Motor neuron (in vitro differentiated cells): ENCODE results near the gene POLR2C. TPM values are rescaled to one million over a fixed set of nuclear protein-coding genes. Genes with fewer than 3 reads are reported as not detected.
"Not testable (repeated sequence)": the region's sequence is repeated elsewhere in the genome, so short reads cannot be mapped to it uniquely, and the experiment has no call there.

Experiments used
- ATAC-seq, 8 experiments: fragments of 200-7000 bp; cut with Tn5 transposase; replicated peaks in 6 of 8; 2 replicates each; pipeline ENCODE4 v1.8.0; 2021; ENCODE audit warnings: mild to moderate bottlenecking in 8 of 8, moderate library complexity in 8 of 8
- H3K27ac ChIP-seq, 2 donors: fragments of 250-450 bp; sonication (Bioruptor Pico); 2 replicates each; pipeline ENCODE4 v1.9.0; 2021; ENCODE audit warnings: antibody characterized with exemption in 2 of 2, mild to moderate bottlenecking in 2 of 2, moderate library complexity in 1 of 2
- H3K4me1 ChIP-seq, 2 donors: fragments of 250-450 bp; sonication (Bioruptor Pico); replicated peaks in 1 of 2; 2 replicates each; pipeline ENCODE4 v1.6.1; 2021; ENCODE audit warnings: antibody characterized with exemption in 2 of 2, mild to moderate bottlenecking in 2 of 2, moderate library complexity in 1 of 2
- H3K4me3 ChIP-seq, 5 donors: fragments of 250-450 bp; sonication (Bioruptor Pico); 2 replicates each; pipeline ENCODE4 v1.9.0; 2021; ENCODE audit warnings: antibody characterized with exemption in 5 of 5, mild to moderate bottlenecking in 5 of 5, moderate library complexity in 4 of 5
- WGBS, 10 experiments: fragments of 450-650 bp; shearing (Covaris generic); methylation state at CpG; one replicate each; pipeline ENCODE4 v1.0.0; 2022; 5-methylcytosine and 5-hydroxymethylcytosine counted together
- in situ Hi-C, 9 experiments: fragments of 400-800 bp; cut with MboI; loops; one replicate each; pipeline ENCODE4 v1.15.0; 2021; ENCODE audit warnings: low sequenced_read_pairs in 9 of 9, low pct_unique_long_range_greater_than_20kb in 2 of 9; ENCODE audit not compliant: unreplicated experiment in 9 of 9
- total RNA-seq, 8 experiments: library from RNA; unstranded; fragments of 300-600 nt; gene quantifications; 2 replicates each; pipeline versions ENCODE4 v1.2.3 to v1.2.4, GENCODE V29; 2022

The POLR2C gene
- total RNA-seq, 8 experiments from 2014 or later, result 49.4 to 82.9 (median 64.9) TPM

- Histone ChIP-seq H3K4me1 (no peaks in the 10 kb centered on the region), H3K4me3 (no peak overlapping the region), H3K27ac (no peak overlapping the region)
- no peak for ATAC-seq
- in situ Hi-C loops, result no loop called here
- WGBS, 10 experiments, result 83 to 100% (median 100%) methylated on average over 1 to 2 of the region's 2 CpGs; no CpG with 5 or more reads in 4 of the 10 experiments
Measured at GRCh38 chr16:57432505-57432904, 30.0 kb upstream of the POLR2C start.

GRCh38 chr16:57432989-57433388 lies 29.5 kb upstream of the POLR2C start:
- 73 to 100% (median 100%) methylated on average over 1 to 3 of the region's 3 CpGs; no CpG with 5 or more reads in 2 of the 10 experiments for WGBS, 10 experiments
- H3K4me3 ChIP-seq, result no peak overlapping the region
- no peaks in the 10 kb centered on the region for H3K4me1 ChIP-seq
- in situ Hi-C loops, result no loop called here
- H3K27ac ChIP-seq, result no peak overlapping the region
- ATAC-seq, result no peak

DNA sequence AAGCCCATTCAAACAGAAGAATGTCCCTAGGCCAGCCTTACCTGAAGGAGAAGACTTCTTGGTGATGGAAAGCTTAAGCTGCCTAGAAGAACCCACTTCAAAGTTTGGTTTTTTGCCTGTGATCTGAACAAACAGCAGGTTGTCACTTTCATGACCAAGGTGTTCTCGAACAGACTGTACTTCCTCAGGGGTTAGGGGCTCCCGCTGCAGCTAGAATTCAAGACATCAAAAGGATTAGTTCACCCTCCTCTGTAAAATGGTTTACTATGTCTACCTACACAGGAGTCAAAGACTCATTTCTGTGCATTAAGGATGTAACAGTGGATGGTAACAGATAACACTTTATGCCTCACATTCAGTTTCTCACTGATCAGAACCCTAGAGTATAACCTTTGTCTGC lies 28.5 kb upstream of the POLR2C start:
- H3K27ac ChIP-seq, result no peak overlapping the region
- no peak overlapping the region for H3K4me3 ChIP-seq
- H3K4me1 ChIP-seq, result no peaks in the 10 kb centered on the region
- no peak for ATAC-seq
- in situ Hi-C loops, result no loop called here
- WGBS, 10 experiments, result 60 to 100% (median 92%) methylated on average over 1 to 2 of the region's 2 CpGs; no CpG with 5 or more reads in 3 of the 10 experiments

- in situ Hi-C loops, result no loop called here
- H3K27ac ChIP-seq, result no peak overlapping the region
- no peaks in the 10 kb centered on the region for H3K4me1 ChIP-seq
- 100% methylated on average over 1 of the region's 1 CpG; no CpG with 5 or more reads in 7 of the 10 experiments for WGBS, 10 experiments
- no peak for ATAC-seq
- H3K4me3 ChIP-seq, result no peak overlapping the region
Measured at GRCh38 chr16:57435838-57436237, 26.6 kb upstream of the POLR2C start.

- H3K4me1 ChIP-seq, in situ Hi-C loops, H3K27ac ChIP-seq, H3K4me3 ChIP-seq, ATAC-seq: not testable (repeated sequence)
- WGBS, 10 experiments, result 86 to 100% (median 100%) methylated on average over 1 to 7 of the region's 8 CpGs; no CpG with 5 or more reads in 2 of the 10 experiments
Measured at GRCh38 chr16:57439947-57440346, 22.5 kb upstream of the POLR2C start.

- in situ Hi-C loops, H3K4me3 ChIP-seq, H3K4me1 ChIP-seq, ATAC-seq, H3K27ac ChIP-seq: not testable (repeated sequence)
- WGBS, 10 experiments, result 50 to 100% (median 95%) methylated on average over 1 to 5 of the region's 8 CpGs; no CpG with 5 or more reads in 2 of the 10 experiments
Measured at GRCh38 chr16:57440551-57440950, 21.9 kb upstream of the POLR2C start.

- WGBS, 10 experiments, result 17 to 100% (median 93%) methylated on average over 1 to 3 of the region's 3 CpGs; no CpG with 5 or more reads in 1 of the 10 experiments
- H3K27ac ChIP-seq, result no peak overlapping the region
- peaks cover 11 to 16% of the 10 kb centered on the region in 2 donors for H3K4me1 ChIP-seq
- no peak overlapping the region for H3K4me3 ChIP-seq
- no peak for ATAC-seq
- in situ Hi-C loops, result no loop called here
Measured at GRCh38 chr16:57444711-57445110, 17.8 kb upstream of the POLR2C start.

DNA sequence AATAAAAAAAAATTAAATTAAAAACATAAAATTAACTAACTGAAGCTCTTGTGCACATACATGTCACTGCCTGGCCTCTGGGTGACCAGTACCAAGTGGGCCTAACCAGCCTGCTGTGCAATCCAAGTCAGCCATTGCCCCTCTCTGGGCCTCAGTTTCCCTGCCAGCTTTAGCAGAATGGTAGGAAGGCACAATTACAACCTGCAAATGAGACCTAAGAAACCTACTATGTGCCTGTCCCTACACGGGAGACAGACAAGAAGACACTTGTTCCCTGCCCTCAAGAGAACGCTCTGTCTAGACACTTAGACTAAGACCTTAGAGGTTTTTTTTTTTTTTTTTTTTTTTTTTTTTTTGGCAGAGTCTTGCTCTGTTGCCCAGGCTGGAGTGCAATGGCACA lies 17.0 kb upstream of the POLR2C start:
- 70 to 100% (median 100%) methylated on average over 1 to 2 of the region's 2 CpGs; no CpG with 5 or more reads in 2 of the 10 experiments for WGBS, 10 experiments
- no peak for ATAC-seq
- Histone ChIP-seq H3K4me1 (peaks cover 11 to 16% of the 10 kb centered on the region in 2 donors), H3K27ac (no peak overlapping the region), H3K4me3 (no peak overlapping the region)
- in situ Hi-C loops, result no loop called here

GRCh38 chr16:57446531-57447185 lies 15.8 kb upstream of the POLR2C start:
- Histone ChIP-seq H3K4me3 (peak overlapping the region; percentile 64 to 94 (median 77)), H3K27ac (peak overlapping the region; percentile 81 to 89), H3K4me1 (peaks cover 11 to 16% of the 10 kb centered on the region in 2 donors)
- ATAC-seq, result peak; percentile 47 to 58 (median 54)
- WGBS, 10 experiments, result 0 to 21% (median 1%) methylated on average over 3 to 23 of the region's 28 CpGs; no CpG with 5 or more reads in 3 of the 10 experiments
- in situ Hi-C loops, result no loop called here

- WGBS, 10 experiments, result 0 to 10% (median 0%) methylated on average over 1 to 9 of the region's 68 CpGs; no CpG with 5 or more reads in 3 of the 10 experiments
- peak within 1 kb of the TSS; percentile 81 to 89 for H3K27ac ChIP-seq
- H3K4me1 ChIP-seq, result peaks cover 11 to 16% of the 10 kb centered on the region in 2 donors
- ATAC-seq, result peak; percentile 96 to 99 (median 99)
- in situ Hi-C loops, result no loop called here
- peak within 1 kb of the TSS; percentile 64 to 94 (median 77) for H3K4me3 ChIP-seq
Measured at GRCh38 chr16:57447186-57447962, 15.1 kb upstream of the POLR2C start, which contains the start of the genes CIAPIN1 and COQ9. Gene CIAPIN1, minus strand, starts transcription at chr16:57447385. Its CDS starts 6,457 bp downstream, at chr16:57440928. Gene COQ9, plus strand, starts transcription at chr16:57447479. Its CDS starts 27 bp downstream, at chr16:57447506.

GRCh38 chr16:57452021-57452420 lies 10.5 kb upstream of the POLR2C start:
- ATAC-seq, result no peak
- 82 to 100% (median 99%) methylated on average over 1 to 9 of the region's 10 CpGs for WGBS, 10 experiments
- Histone ChIP-seq H3K4me3 (no peak overlapping the region), H3K27ac (no peak overlapping the region), H3K4me1 (peaks cover 5 to 10% of the 10 kb centered on the region in 2 donors)
- in situ Hi-C loops, result no loop called here

GRCh38 chr16:57462978-57463362 lies 491 bp downstream of the POLR2C start:
- WGBS, 10 experiments, result 0% methylated on average over 1 to 7 of the region's 16 CpGs; no CpG with 5 or more reads in 7 of the 10 experiments

DNA sequence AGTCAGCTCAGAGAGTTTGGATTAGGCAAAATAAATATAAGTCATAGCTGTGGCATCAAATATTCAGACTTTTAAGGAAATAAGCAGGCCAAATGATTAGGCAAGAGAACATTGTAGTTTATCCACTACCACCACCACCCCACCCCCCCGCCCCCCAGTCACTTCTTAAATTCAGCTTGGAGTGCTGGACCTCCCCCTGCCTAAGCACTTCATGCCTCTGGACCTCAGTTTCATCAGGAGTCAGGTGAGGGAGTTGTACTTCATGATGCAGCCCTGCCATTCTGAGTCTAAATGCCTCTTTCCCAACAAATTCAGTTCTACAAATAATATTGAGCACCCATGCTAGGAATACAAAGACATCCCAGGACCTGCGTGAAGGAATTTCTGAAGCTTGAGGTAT lies 2.0 kb downstream of the POLR2C start:
- H3K4me3 ChIP-seq, result no peak overlapping the region
- no peak for ATAC-seq
- in situ Hi-C loops, result loop anchor here in 1 of 9 experiments (10.0 kb wide), 1 partner anchor 60 kb away; no protein-coding TSS in a partner anchor
- peaks cover 5% of the 10 kb centered on the region in 2 donors for H3K4me1 ChIP-seq
- 82 to 100% (median 100%) methylated on average over 1 to 2 of the region's 2 CpGs; no CpG with 5 or more reads in 4 of the 10 experiments for WGBS, 10 experiments
- H3K27ac ChIP-seq, result no peak overlapping the region

More at GRCh38 chr16:57462978-57463362, 491 bp downstream of the POLR2C start:
- H3K4me1 ChIP-seq, result peaks cover 5% of the 10 kb centered on the region in 2 donors
- H3K27ac ChIP-seq, result peak overlapping the region; percentile 92 to 94
- peak overlapping the region; percentile 59 to 98 (median 87) for H3K4me3 ChIP-seq
- in situ Hi-C loops, result loop anchor here in 1 of 9 experiments (10.0 kb wide), 1 partner anchor 62 kb away; no protein-coding TSS in a partner anchor
- ATAC-seq, result peak; percentile 33 to 58 (median 40)
